CD4-positive, alpha-beta T cell treated with Interleukin-15 for 4 hours (primary cell): ENCODE measurements around the gene NR1H3.
"Not testable (repeated sequence)": the region's sequence is repeated elsewhere in the genome, so short reads cannot be mapped to it uniquely, and the experiment has no call there.

Source experiments
- DNase-seq: peaks from one replicate; pipeline ENCODE4 v3.0.0-alpha.2; 2020; ENCODE audit warnings: low spot score

The NR1H3 gene

GRCh38 chr11:47257517-47258316 lies at the start of gene NR1H3:
Gene NR1H3, plus strand, starts transcription at chr11:47257996. Its CDS starts 1,221 bp downstream, at chr11:47259217.
- no peak for DNase-seq

- not testable (repeated sequence) for DNase-seq
Measured at GRCh38 chr11:47208008-47208552, 49.7 kb upstream of the NR1H3 start.

GRCh38 chr11:47208628-47209027 lies 49.2 kb upstream of the NR1H3 start:
- no peak for DNase-seq

GRCh38 chr11:47212938-47213337 lies 44.9 kb upstream of the NR1H3 start:
- no peak for DNase-seq

GRCh38 chr11:47213950-47214565 lies 43.7 kb upstream of the NR1H3 start:
- peak; percentile 87 for DNase-seq

GRCh38 chr11:47215366-47215910 lies 42.4 kb upstream of the NR1H3 start:
- peak; percentile 52 for DNase-seq

- DNase-seq = peak; percentile 79
Measured at GRCh38 chr11:47216121-47216798, 41.5 kb upstream of the NR1H3 start.

GRCh38 chr11:47220401-47220821 lies 37.4 kb upstream of the NR1H3 start:
- DNase-seq = no peak

- DNase-seq = no peak
Measured at GRCh38 chr11:47222696-47223095, 35.1 kb upstream of the NR1H3 start.

GRCh38 chr11:47225552-47226400 lies 32.0 kb upstream of the NR1H3 start:
- no peak for DNase-seq

- no peak for DNase-seq
Measured at GRCh38 chr11:47229161-47229560, 28.6 kb upstream of the NR1H3 start.

- no peak for DNase-seq
Measured at GRCh38 chr11:47233051-47233450, 24.7 kb upstream of the NR1H3 start.

- DNase-seq = peak; percentile 22
Measured at GRCh38 chr11:47233989-47234668, 23.7 kb upstream of the NR1H3 start.

GRCh38 chr11:47234669-47235100 lies 23.1 kb upstream of the NR1H3 start:
- peak; percentile 52 for DNase-seq

- DNase-seq = no peak
Measured at GRCh38 chr11:47235163-47235562, 22.6 kb upstream of the NR1H3 start.

GRCh38 chr11:47236482-47236881 lies 21.3 kb upstream of the NR1H3 start:
- no peak for DNase-seq

- no peak for DNase-seq
Measured at GRCh38 chr11:47239852-47240251, 17.9 kb upstream of the NR1H3 start.

GRCh38 chr11:47241841-47242301 lies 15.9 kb upstream of the NR1H3 start:
- DNase-seq = no peak

GRCh38 chr11:47242596-47243192 lies 15.1 kb upstream of the NR1H3 start:
- no peak for DNase-seq

GRCh38 chr11:47243454-47243853 lies 14.3 kb upstream of the NR1H3 start:
- DNase-seq = no peak
